GM21825 (cell line): ENCODE results near the gene CAMTA1.

Experiments
- ATAC-seq: cut with Tn5 transposase; IDR thresholded peaks from one replicate; pipeline ENCODE4 v1.9.1; 2021; ENCODE audit warnings: mild to moderate bottlenecking, moderate library complexity; ENCODE audit not compliant: unreplicated experiment

The CAMTA1 gene

GRCh38 chr1:7454895-7455784, 669.9 kb downstream of the CAMTA1 start:
- no peak for ATAC-seq

GRCh38 chr1:7455796-7456721, 670.8 kb downstream of the CAMTA1 start:
- ATAC-seq, result no peak

GRCh38 chr1:7456722-7457082, 671.4 kb downstream of the CAMTA1 start:
- ATAC-seq, result no peak

GRCh38 chr1:7457811-7458210, 672.6 kb downstream of the CAMTA1 start:
- no peak for ATAC-seq

GRCh38 chr1:7458946-7459345, 673.7 kb downstream of the CAMTA1 start:
- ATAC-seq, result no peak

GRCh38 chr1:7459914-7460313, 674.7 kb downstream of the CAMTA1 start:
- no peak for ATAC-seq

GRCh38 chr1:7460807-7461206, 675.6 kb downstream of the CAMTA1 start:
- ATAC-seq, result no peak

GRCh38 chr1:7462617-7463016, 677.4 kb downstream of the CAMTA1 start:
- no peak for ATAC-seq

- ATAC-seq, result no peak
Observed at GRCh38 chr1:7463526-7463925, 678.3 kb downstream of the CAMTA1 start.

- no peak for ATAC-seq
Observed at GRCh38 chr1:7464736-7465135, 679.5 kb downstream of the CAMTA1 start.

GRCh38 chr1:7467476-7468175, 682.4 kb downstream of the CAMTA1 start:
- ATAC-seq, result no peak

- no peak for ATAC-seq
Observed at GRCh38 chr1:7468248-7468647, 683.0 kb downstream of the CAMTA1 start.

GRCh38 chr1:7469255-7469938, 684.1 kb downstream of the CAMTA1 start:
- no peak for ATAC-seq

- no peak for ATAC-seq
Observed at GRCh38 chr1:7470904-7471638, 685.8 kb downstream of the CAMTA1 start.

GRCh38 chr1:7471836-7472235, 686.6 kb downstream of the CAMTA1 start:
- ATAC-seq, result no peak

- ATAC-seq, result no peak
Observed at GRCh38 chr1:7473223-7474142, 688.2 kb downstream of the CAMTA1 start.

- no peak for ATAC-seq
Observed at GRCh38 chr1:7474143-7474490, 688.9 kb downstream of the CAMTA1 start.

- ATAC-seq, result no peak
Observed at GRCh38 chr1:7474786-7475502, 689.7 kb downstream of the CAMTA1 start.
